Stomach (tissue), 4 donors: ENCODE data around the gene ANLN.

ENCODE experiments used
- CTCF ChIP-seq, 7 experiments: fragments of 450-650 bp in 4 of 7; fragments of 200-600 bp in 3 of 7; sonication (generic) in 3 of 7; IDR thresholded peaks; one replicate each; pipeline ENCODE4 v1.5.1; 2016 to 2019; ENCODE audit warnings: antibody characterized with exemption in 7 of 7, control low read depth in 2 of 7, mild to moderate bottlenecking in 1 of 7
- POLR2A ChIP-seq, 4 donors: fragments of 450-650 bp; IDR thresholded peaks; one replicate each; pipeline ENCODE4 v1.6.1; 2016; ENCODE audit warnings: antibody characterized with exemption in 4 of 4, control low read depth in 2 of 4, mild to moderate bottlenecking in 1 of 4, moderate library complexity in 1 of 4

DNA sequence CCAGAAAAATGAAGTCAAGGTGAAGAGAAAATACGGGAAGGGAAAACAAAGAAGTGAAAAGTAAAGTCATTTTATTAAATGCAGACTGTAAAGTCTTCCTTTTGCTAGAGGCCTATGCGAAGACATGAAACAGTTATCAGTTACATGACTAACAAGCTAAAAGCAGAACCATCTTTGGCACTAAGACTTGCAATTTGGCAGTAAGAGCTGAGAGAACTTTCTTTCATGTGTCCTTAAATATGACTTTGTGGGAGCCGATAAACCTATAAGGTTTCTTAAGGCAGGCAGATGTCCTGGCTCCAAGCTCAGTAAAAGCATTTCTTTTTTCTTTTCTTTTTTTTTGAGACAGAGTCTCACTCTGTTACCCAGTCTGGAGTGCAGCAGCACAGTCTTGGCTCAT lies 10.4 kb downstream of the ANLN start:
- TF ChIP-seq CTCF (IDR thresholded peaks at IDR 0.05) (no peak), POLR2A (IDR thresholded peaks at IDR 0.05) (no peak)
